Measurements from ENCODE around the gene ZNF329.
"Not testable (repeated sequence)": the region's sequence is repeated elsewhere in the genome, so short reads cannot be mapped to it uniquely, and the experiment has no call there.

The ZNF329 gene

GRCh38 chr19:58150328-58150921 is at the start of gene ZNF329:
ZNF329 (minus strand) TSS chr19:58150789; CDS start chr19:58129503, 21,286 bp downstream.
- DNase-seq (ENCODE audit: low read depth): peak; percentile 94

DNA sequence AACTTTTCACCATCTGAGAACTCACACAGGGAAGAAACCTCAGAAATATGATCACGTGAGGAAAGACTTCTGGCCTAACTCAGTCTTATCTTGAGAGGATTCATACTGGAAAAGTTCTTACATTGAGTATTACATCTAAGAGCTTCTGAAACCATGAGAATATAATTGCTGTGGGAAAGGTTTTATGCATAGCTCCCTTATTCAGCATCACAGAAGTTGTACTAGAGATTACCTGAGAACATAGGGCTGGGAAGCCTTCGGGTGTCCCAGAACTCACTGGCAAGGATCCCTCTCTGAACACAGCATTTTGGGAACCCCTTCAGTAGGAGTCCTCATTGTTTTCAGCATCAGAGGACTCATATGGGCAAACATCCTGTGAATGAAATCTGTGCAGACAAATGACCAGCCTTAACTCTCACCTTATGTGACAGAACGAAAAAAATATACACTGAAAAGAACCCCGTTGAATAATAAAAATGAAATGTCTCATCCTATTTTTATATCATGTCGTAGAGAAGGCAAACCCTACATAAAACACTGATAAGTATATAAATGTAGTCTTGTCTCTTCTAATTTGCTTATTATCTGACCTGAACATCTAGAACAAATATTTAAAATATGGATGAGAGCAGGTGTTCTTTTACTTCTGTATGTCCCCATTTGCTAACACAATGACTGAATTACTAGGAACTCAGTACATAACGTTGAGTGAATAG is 46.5 kb upstream of the ZNF329 start:
- no peak for DNase-seq (ENCODE audit: low read depth)

DNA sequence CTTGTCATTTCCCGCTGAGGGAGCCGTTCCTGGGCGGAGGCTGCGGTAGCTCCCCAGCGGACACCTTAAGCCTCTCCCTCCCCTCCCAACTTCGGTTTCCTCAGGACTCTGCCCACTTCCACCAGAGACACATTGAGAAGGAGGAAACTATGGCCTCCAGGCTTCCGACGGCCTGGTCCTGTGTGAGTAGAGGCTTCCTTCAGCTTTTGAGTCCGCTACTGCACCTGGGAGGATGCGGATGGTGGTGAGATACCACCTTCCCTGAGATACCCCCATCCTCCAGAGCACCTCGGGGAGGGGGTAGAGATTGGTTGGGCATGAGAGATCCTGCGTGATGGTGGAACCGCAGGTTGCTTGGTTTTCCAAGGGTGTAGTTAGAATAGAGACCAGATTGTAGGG is 33.2 kb upstream of the ZNF329 start:
- no peak for DNase-seq (ENCODE audit: low read depth)

GRCh38 chr19:58182989-58183816 is 32.6 kb upstream of the ZNF329 start, which contains the start of gene ZNF274:
ZNF274 (plus strand) TSS chr19:58183061; CDS start chr19:58183966, 905 bp downstream.
- peak; percentile 92 for DNase-seq (ENCODE audit: low read depth)

DNA sequence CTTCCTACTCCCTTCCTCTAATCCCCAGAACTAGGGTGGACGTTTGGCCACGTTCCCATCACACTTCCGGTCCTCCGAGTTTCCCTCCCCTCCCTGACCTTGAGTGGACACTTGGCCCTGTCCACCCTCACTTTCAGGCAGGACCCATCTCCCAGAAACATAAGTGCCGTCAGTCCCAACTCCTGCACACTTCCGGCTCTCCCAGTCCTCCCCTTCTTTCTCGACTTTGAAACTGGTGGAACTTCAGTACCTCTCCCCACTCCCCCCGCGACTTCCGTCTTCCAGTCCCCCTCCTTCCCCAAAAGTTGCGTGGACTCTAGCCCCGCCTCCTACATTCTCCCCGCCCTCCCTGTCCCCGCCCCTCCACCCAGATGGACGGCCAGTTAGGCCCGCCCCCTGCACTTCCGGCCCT is 32.0 kb upstream of the ZNF329 start:
- no peak for DNase-seq (ENCODE audit: low read depth)

- peak; percentile 52 for DNase-seq (ENCODE audit: low read depth)
Observed at GRCh38 chr19:58181902-58182576, 31.4 kb upstream of the ZNF329 start.

- no peak for DNase-seq (ENCODE audit: low read depth)
Observed at GRCh38 chr19:58170860-58171259, 20.3 kb upstream of the ZNF329 start.

GRCh38 chr19:58166708-58167280 is 16.2 kb upstream of the ZNF329 start:
- DNase-seq (ENCODE audit: low read depth): no peak

- no peak for DNase-seq (ENCODE audit: low read depth)
Observed at GRCh38 chr19:58166268-58166667, 15.7 kb upstream of the ZNF329 start.

GRCh38 chr19:58157045-58157728 is 6.6 kb upstream of the ZNF329 start:
- no peak for DNase-seq (ENCODE audit: low read depth)

DNA sequence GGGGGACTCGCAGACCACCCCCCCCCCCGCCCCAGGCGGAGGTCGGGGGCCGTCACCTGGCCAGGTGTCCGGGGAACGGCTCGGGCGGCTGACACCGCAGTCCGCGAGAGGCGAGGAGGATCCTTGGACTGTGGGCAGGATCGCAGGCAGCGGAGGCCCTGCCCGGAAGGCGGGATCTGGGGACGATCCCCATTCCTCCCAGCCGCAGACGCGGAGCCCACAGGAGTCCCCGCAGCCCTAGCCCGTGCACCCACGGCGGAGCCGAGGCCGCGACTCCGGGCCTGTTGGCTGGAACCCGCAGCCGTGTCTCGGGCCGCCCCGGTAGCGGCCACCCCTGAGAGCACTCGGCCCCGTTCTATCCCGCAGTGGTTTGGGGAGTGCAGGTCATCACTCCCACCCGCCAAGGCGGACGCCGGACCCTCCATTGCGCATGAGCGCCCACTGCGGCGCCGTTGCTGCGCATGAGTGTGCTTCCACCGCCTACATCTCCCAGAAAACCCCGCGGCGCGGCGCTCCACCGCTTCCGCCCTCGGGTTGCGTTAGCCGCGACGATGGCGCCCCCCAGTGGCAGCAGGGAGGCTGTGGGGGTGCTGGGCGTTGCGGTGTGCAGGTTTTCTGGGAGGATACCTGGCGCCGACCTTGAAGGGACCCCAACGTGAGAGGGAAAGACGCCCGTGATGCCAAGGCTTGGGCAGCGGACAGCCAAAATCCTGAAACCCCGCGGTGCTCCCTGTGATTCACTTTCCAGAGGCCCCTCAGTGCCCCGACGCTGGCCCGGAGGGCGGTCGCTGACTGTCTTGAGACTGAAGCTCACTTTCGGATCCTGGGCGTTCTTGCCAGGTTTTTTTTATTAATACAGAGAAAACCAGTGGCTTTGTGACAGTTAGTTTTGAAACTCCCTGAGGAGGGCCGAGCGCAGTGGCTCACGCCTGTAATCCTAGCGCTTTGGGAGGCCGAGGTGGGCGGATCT is 4.4 kb upstream of the ZNF329 start:
- DNase-seq (ENCODE audit: low read depth): peak; percentile 98

DNA sequence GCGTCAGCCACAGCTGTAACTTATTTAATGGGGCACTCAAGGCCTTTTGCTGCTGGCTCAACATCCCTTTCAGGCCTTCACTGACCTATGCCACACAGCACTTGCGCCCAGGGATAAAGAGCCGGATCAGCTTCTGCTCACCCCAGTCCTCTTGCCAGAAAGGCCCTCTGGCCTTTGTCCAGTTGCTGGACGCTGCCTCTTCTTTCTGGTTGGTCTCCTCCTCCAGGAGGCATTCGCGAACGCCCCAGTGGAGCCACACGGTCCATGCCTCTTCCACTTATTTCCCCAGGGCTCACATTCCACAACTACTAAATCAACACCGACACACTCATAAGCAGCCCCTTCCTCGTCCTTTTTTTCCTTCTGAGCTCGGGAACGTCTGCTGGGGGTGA is 3.7 kb upstream of the ZNF329 start:
- no peak for DNase-seq (ENCODE audit: low read depth)

GRCh38 chr19:58153386-58153785 is 2.8 kb upstream of the ZNF329 start:
- DNase-seq (ENCODE audit: low read depth): no peak

GRCh38 chr19:58147475-58147874 is 3.1 kb downstream of the ZNF329 start:
- not testable (repeated sequence) for DNase-seq (ENCODE audit: low read depth)

DNA sequence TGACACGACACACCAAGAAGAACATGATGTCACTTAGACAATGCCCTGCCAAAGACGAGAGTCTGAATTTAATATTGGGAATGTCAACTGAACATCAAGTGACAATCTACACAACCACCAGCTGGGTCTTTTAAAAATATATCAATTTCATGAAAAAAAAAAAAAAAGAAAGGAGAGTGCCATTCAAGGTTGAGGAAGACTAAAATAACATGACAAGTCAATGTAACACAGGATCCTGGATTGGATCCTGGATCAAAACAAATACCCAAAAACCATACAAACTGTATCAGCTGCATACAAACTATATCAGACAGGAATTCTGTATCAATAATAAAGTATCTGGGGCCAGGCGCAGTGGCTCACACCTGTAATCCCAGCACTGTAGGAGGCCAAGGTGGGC is 4.7 kb downstream of the ZNF329 start:
- no peak for DNase-seq (ENCODE audit: low read depth)

- no peak for DNase-seq (ENCODE audit: low read depth)
Observed at GRCh38 chr19:58134244-58134643, 16.3 kb downstream of the ZNF329 start.

DNA sequence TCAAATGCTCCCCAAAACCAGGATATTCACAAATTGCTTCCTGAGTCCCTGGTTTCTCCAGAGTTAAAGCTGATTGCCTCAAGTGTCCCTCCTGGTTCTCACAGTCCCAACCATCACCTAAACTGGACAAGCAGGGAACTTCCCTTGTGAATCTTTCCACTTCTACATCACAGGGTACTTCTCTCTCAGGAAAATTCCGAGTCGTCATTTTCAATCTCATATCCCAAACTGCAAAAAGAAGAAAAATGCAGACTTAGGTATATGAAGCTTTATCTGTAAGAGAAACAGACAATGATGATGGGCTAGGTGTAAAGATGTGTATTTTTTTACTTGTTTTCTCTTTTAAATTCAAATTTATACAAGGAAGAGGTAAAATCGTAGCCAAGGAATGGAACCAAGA is 21.3 kb downstream of the ZNF329 start:
- DNase-seq (ENCODE audit: low read depth): no peak

DNA sequence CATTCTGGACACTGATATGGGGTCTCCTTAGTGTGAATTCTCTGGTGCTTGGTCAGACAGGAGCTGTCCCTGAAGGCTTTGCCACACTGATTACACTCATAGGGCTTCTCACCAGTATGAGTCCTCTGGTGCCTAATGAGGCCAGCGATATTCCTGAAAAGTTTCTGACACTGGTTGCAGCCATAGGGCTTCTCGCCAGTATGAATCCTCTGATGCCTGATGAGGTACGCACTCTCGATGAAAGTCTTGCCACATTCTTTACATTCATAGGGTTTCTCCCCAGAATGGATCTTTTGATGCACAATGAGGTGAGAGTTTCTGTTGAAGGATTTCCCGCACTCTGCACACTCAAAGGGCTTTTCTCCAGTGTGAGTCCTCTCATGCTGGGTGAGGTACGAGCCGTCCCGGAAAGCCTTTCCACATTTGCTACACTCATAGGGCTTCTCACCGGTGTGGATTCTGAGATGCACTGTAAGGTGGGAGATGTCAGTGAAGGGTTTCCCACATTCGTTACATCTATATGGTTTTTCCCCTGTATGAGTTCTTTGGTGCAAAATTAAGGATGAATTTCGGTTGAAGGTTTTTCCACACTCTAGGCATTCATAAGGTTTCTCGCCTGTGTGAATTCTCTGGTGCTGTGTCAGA is 22.4 kb downstream of the ZNF329 start:
- DNase-seq (ENCODE audit: low read depth): no peak

GRCh38 chr19:58123354-58123753 is 27.2 kb downstream of the ZNF329 start:
- no peak for DNase-seq (ENCODE audit: low read depth)
